Activated B cell treated with CpG ODN at 0.5 μM for 24 hours (primary cell): ENCODE measurements around the gene NSF. TPM values are rescaled to one million over a fixed set of nuclear protein-coding genes. Genes with fewer than 3 reads are reported as not detected.
"Not testable (repeated sequence)": the region's sequence is repeated elsewhere in the genome, so short reads cannot be mapped to it uniquely, and the experiment has no call there.

Source experiments
- ATAC-seq: fragments of 200-7000 bp; cut with Tn5 transposase; one replicate; pipeline ENCODE4 v1.10.0; 2021; ENCODE audit warnings: low read depth, mild to moderate bottlenecking, moderate library complexity
- CTCF ChIA-PET: fragments of 350-600 bp; sonication (Branson Sonifier 250); formaldehyde crosslinking; loops from one replicate; lab custom pipeline; 2021; ENCODE audit warnings: antibody characterized with exemption; lab: Charles Lee
- POLR2A ChIA-PET: fragments of 350-600 bp; sonication (Branson Sonifier 250); formaldehyde crosslinking; loops from one replicate; lab custom pipeline; 2021; ENCODE audit warnings: antibody characterized with exemption; lab: Charles Lee
- DNase-seq: peaks from one replicate; pipeline ENCODE4 v3.0.0; 2022
- H3K27ac Mint-ChIP-seq: one replicate; pipeline ENCODE4 v1.8.0; 2020; ENCODE audit warnings: mixed read lengths
- H3K27me3 Mint-ChIP-seq: one replicate; pipeline ENCODE4 v1.8.0; 2021; ENCODE audit warnings: mixed read lengths
- H3K36me3 Mint-ChIP-seq: one replicate; pipeline ENCODE4 v1.8.0; 2021; ENCODE audit warnings: low read depth, mixed read lengths
- H3K4me1 Mint-ChIP-seq: one replicate; pipeline ENCODE4 v1.8.0; 2021; ENCODE audit warnings: mixed read lengths
- H3K4me3 Mint-ChIP-seq: one replicate; pipeline ENCODE4 v1.8.0; 2020; ENCODE audit warnings: mild to moderate bottlenecking, mixed read lengths
- H3K9me3 Mint-ChIP-seq: one replicate; pipeline ENCODE4 v1.8.0; 2020; ENCODE audit warnings: mixed read lengths
- intact Hi-C: fragments of 100-400 bp; cut with micrococcal nuclease; formaldehyde crosslinking; loops from one replicate; pipeline ENCODE4 v1.15.1; 2024
- total RNA-seq: library from RNA; stranded (reverse); gene quantifications from 2 replicates; pipeline ENCODE4 v1.2.3, GENCODE V29; 2022
- TF ChIP-seq, protein P1 (sequence below): fragments of 200-600 bp; IDR thresholded peaks from one replicate; pipeline ENCODE4 v1.8.0; 2022; ENCODE audit warnings: antibody characterized with exemption, mild to moderate bottlenecking

The NSF gene
- total RNA-seq, 1 donor from 2014 or later: 117 TPM

- H3K36me3 Mint-ChIP-seq, H3K4me1 Mint-ChIP-seq, H3K4me3 Mint-ChIP-seq, H3K27ac Mint-ChIP-seq, H3K9me3 Mint-ChIP-seq, CTCF ChIA-PET, intact Hi-C loops, POLR2A ChIA-PET, ATAC-seq, H3K27me3 Mint-ChIP-seq, DNase-seq: not testable (repeated sequence)
Observed at GRCh38 chr17:46672777-46673176, 82.3 kb downstream of the NSF start.

GRCh38 chr17:46677819-46678218 is 87.3 kb downstream of the NSF start:
- H3K4me3 Mint-ChIP-seq, POLR2A ChIA-PET, H3K36me3 Mint-ChIP-seq, H3K27ac Mint-ChIP-seq, H3K9me3 Mint-ChIP-seq, intact Hi-C loops, CTCF ChIA-PET, H3K4me1 Mint-ChIP-seq, ATAC-seq, H3K27me3 Mint-ChIP-seq, DNase-seq: not testable (repeated sequence)

- ATAC-seq, H3K9me3 Mint-ChIP-seq, POLR2A ChIA-PET, H3K4me1 Mint-ChIP-seq, DNase-seq, CTCF ChIA-PET, H3K27me3 Mint-ChIP-seq, intact Hi-C loops, H3K4me3 Mint-ChIP-seq, H3K36me3 Mint-ChIP-seq, H3K27ac Mint-ChIP-seq: not testable (repeated sequence)
Observed at GRCh38 chr17:46683653-46684052, 93.2 kb downstream of the NSF start.

GRCh38 chr17:46685284-46685683 is 94.8 kb downstream of the NSF start:
- H3K4me1 Mint-ChIP-seq, CTCF ChIA-PET, POLR2A ChIA-PET, H3K36me3 Mint-ChIP-seq, H3K4me3 Mint-ChIP-seq, H3K27me3 Mint-ChIP-seq, H3K9me3 Mint-ChIP-seq, ATAC-seq, intact Hi-C loops, DNase-seq, H3K27ac Mint-ChIP-seq: not testable (repeated sequence)

- H3K27me3 Mint-ChIP-seq, intact Hi-C loops, DNase-seq, H3K4me1 Mint-ChIP-seq, H3K36me3 Mint-ChIP-seq, POLR2A ChIA-PET, ATAC-seq, CTCF ChIA-PET, H3K27ac Mint-ChIP-seq, H3K9me3 Mint-ChIP-seq, H3K4me3 Mint-ChIP-seq: not testable (repeated sequence)
Observed at GRCh38 chr17:46692196-46692595, 101.7 kb downstream of the NSF start.

DNA sequence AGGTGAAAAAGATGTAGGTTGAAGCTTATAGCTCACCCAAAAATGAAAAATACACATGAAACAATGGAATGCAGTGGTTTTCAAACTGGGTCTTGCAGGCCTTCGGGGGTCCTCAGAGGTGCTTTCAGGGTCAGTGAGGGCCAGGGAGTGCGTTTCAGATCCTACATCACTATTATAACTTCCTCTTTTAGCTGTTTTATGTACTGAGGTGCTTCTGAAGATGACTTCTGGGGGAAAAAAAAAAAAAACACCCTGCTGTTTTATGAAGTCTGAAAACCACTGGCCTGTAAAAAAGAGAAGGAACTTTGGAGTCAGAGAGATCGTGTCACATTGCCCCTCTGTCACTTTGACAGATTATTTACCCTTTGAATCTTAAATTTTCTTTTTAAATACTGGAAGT is 102.8 kb downstream of the NSF start:
- POLR2A ChIA-PET, H3K9me3 Mint-ChIP-seq, CTCF ChIA-PET, H3K36me3 Mint-ChIP-seq, intact Hi-C loops, DNase-seq, H3K27me3 Mint-ChIP-seq, H3K27ac Mint-ChIP-seq, H3K4me1 Mint-ChIP-seq, H3K4me3 Mint-ChIP-seq: not testable (repeated sequence)
- ATAC-seq: peak; percentile 92

DNA sequence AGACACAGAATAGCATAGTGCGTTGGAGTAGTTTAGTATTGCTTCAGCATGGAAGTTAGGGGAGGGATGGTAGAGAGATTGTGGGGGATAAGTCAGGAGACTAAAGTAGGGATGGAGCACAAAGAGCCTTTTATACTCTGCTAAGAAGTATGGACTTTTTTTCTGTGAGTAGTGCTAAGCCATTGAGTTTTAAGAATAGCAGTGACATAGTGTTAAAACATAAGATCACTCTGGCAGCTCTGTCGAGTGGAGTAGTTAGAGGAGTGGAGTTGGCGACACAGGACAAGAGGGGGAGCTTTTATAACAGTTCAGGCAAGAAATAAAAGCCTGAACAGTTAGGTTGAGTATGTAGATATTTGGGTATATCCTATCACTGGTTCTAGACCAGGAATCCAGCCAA is 106.1 kb downstream of the NSF start:
- H3K27me3 Mint-ChIP-seq, H3K36me3 Mint-ChIP-seq, CTCF ChIA-PET, H3K4me1 Mint-ChIP-seq, intact Hi-C loops, H3K9me3 Mint-ChIP-seq, H3K27ac Mint-ChIP-seq, ATAC-seq, H3K4me3 Mint-ChIP-seq, DNase-seq, POLR2A ChIA-PET: not testable (repeated sequence)

- H3K27me3 Mint-ChIP-seq, H3K36me3 Mint-ChIP-seq, H3K27ac Mint-ChIP-seq, DNase-seq, H3K4me3 Mint-ChIP-seq, ATAC-seq, CTCF ChIA-PET, H3K4me1 Mint-ChIP-seq, H3K9me3 Mint-ChIP-seq, intact Hi-C loops, POLR2A ChIA-PET: not testable (repeated sequence)
Observed at GRCh38 chr17:46699014-46699413, 108.5 kb downstream of the NSF start.

DNA sequence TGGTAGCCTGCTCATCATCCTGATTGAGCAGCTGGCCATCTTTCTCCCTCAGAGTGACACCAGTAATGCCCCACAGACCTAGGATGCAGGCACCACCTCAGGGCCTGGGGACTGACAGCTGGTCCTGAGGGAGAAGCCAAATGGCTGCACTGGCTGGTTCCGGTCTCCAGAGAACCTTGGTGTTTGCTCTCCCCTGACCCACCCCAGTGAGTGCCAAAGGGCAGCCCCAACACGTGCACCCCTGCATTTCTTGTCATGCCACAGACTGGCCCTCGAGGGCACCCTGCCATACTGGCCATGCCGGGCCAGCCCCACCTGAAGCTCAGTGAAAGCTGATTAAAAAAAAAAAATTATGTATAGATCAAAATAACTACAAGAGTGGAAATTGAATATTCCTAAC is 127.5 kb downstream of the NSF start:
- TF ChIP-seq, protein P1, sequence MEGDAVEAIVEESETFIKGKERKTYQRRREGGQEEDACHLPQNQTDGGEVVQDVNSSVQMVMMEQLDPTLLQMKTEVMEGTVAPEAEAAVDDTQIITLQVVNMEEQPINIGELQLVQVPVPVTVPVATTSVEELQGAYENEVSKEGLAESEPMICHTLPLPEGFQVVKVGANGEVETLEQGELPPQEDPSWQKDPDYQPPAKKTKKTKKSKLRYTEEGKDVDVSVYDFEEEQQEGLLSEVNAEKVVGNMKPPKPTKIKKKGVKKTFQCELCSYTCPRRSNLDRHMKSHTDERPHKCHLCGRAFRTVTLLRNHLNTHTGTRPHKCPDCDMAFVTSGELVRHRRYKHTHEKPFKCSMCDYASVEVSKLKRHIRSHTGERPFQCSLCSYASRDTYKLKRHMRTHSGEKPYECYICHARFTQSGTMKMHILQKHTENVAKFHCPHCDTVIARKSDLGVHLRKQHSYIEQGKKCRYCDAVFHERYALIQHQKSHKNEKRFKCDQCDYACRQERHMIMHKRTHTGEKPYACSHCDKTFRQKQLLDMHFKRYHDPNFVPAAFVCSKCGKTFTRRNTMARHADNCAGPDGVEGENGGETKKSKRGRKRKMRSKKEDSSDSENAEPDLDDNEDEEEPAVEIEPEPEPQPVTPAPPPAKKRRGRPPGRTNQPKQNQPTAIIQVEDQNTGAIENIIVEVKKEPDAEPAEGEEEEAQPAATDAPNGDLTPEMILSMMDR: no peak
- ChIA-PET POLR2A (no interaction called here), CTCF (no interaction called here)
- no peak for DNase-seq
- Mint-ChIP-seq H3K9me3 (no peaks in the 10 kb centered on the region), H3K27me3 (no peaks in the 10 kb centered on the region), H3K4me1 (peaks cover 18% of the 10 kb centered on the region), H3K4me3 (no peak overlapping the region), H3K27ac (no peak overlapping the region), H3K36me3 (peaks cover 56% of the 10 kb centered on the region)
- no peak for ATAC-seq
- intact Hi-C loops: loop anchor here (2.0 kb wide), 1 partner anchor 15 kb away; no protein-coding TSS in a partner anchor
